Mucosa of descending colon (tissue), 3 donors: ENCODE results near the gene PCED1B. TPM values are rescaled to one million over a fixed set of nuclear protein-coding genes. Genes with fewer than 3 reads are reported as not detected.

Experiments
- ATAC-seq: fragments of 200-7000 bp; cut with Tn5 transposase; one replicate; pipeline ENCODE4 v1.9.1; 2020; ENCODE audit warnings: mild to moderate bottlenecking, moderate library complexity
- DNase-seq, 3 donors: peaks; one replicate each; pipeline ENCODE4 v3.0.0-alpha.2; 2020
- H3K36me3 ChIP-seq: fragments of 200-600 bp; one replicate; pipeline ENCODE4 v1.8.0; 2021; ENCODE audit warnings: low read depth, mild to moderate bottlenecking
- H3K4me1 ChIP-seq: fragments of 200-600 bp; one replicate; pipeline ENCODE4 v1.8.0; 2021; ENCODE audit warnings: low read depth, mild to moderate bottlenecking
- H3K4me3 ChIP-seq: fragments of 200-600 bp; one replicate; pipeline ENCODE4 v1.8.0; 2021; ENCODE audit warnings: mild to moderate bottlenecking
- H3K9me3 ChIP-seq: fragments of 200-600 bp; one replicate; pipeline ENCODE4 v1.8.0; 2021; ENCODE audit warnings: mild to moderate bottlenecking
- intact Hi-C, 2 donors: fragments of 100-400 bp; cut with DNase I in 1 of 2; cut with micrococcal nuclease in 1 of 2; formaldehyde crosslinking; loops; one replicate each; pipeline versions ENCODE4 v1.11.0 to v1.11.1; 2022; cut with DNase I, micrococcal nuclease
- total RNA-seq, 3 donors: library from RNA; stranded (reverse); fragmentation: NEBNext Ultra II Directional in 2 of 3; extraction: Animal tissue kit (Norgen Biotek cat#: 25700) in 2 of 3; gene quantifications; one replicate each; pipeline versions ENCODE4 v1.2.1 to v1.2.4, GENCODE V29; 2021 to 2023
- TF ChIP-seq, protein P1 (sequence below): fragments of 200-600 bp; IDR thresholded peaks from one replicate; pipeline ENCODE4 v1.8.0; 2022; ENCODE audit warnings: antibody characterized with exemption, mild to moderate bottlenecking
- donor health status: DM: no; HTN: no; CAD: no; lungs with moderate emphysema.
- donor health status: DM: no; HTN: no; CAD: no.
- donor health status: DM: no; HTN: yes; CAD: no.

The PCED1B gene
- total RNA-seq, 3 donors from 2014 or later, result 2.2 to 4.7 (median 2.9) TPM

DNA sequence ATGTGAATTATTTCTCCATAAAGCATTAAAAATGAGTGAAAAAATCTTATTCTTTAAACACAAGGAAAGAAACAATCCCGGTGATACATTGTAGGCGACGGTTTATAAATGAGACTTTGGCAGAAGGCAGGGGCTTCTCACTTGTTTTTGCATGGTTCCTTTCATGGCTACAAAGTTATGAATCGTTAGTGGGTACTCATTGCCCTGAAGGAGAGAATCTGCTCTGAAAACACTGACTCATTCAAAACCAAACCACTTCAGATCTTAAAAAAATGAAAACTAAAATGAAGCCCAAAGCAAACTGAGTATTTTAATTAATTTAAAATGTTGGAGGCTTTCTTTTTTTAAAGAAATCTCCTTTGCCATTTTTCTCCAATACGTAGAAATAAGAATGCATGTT is 41.7 kb downstream of the PCED1B start:
- no peak for ATAC-seq
- Histone ChIP-seq H3K9me3 (no peaks in the 10 kb centered on the region), H3K36me3 (no peaks in the 10 kb centered on the region), H3K4me1 (no peaks in the 10 kb centered on the region), H3K4me3 (no peak overlapping the region)
- intact Hi-C loops, result no loop called here
- TF ChIP-seq, protein P1, sequence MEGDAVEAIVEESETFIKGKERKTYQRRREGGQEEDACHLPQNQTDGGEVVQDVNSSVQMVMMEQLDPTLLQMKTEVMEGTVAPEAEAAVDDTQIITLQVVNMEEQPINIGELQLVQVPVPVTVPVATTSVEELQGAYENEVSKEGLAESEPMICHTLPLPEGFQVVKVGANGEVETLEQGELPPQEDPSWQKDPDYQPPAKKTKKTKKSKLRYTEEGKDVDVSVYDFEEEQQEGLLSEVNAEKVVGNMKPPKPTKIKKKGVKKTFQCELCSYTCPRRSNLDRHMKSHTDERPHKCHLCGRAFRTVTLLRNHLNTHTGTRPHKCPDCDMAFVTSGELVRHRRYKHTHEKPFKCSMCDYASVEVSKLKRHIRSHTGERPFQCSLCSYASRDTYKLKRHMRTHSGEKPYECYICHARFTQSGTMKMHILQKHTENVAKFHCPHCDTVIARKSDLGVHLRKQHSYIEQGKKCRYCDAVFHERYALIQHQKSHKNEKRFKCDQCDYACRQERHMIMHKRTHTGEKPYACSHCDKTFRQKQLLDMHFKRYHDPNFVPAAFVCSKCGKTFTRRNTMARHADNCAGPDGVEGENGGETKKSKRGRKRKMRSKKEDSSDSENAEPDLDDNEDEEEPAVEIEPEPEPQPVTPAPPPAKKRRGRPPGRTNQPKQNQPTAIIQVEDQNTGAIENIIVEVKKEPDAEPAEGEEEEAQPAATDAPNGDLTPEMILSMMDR, result no peak
- no peak for DNase-seq

GRCh38 chr12:47122602-47123001 is 43.2 kb downstream of the PCED1B start:
- no peak for ATAC-seq
- Histone ChIP-seq H3K36me3 (no peaks in the 10 kb centered on the region), H3K4me1 (no peaks in the 10 kb centered on the region), H3K9me3 (no peaks in the 10 kb centered on the region), H3K4me3 (no peak overlapping the region)
- intact Hi-C loops, result no loop called here
- TF ChIP-seq, protein P1, result no peak
- no peak for DNase-seq

DNA sequence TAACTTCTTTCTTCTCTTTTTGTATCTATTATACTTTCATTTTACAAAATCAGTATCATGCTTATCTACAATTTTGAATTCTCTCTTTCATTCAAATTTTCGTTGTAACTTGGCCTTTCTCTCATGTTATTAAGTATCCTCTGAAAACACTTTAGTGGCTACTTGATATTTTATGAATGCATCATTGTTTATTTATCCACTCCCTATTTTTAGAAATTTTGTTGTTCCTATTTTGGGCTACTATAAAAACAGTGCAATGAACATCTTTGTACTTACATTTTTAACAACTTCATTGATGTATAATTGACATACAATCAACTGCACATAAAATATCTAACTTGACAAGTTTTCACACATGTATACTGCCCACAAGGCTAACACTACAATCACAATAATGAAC is 44.3 kb downstream of the PCED1B start:
- H3K4me3 ChIP-seq, result no peak overlapping the region
- DNase-seq, result no peak
- intact Hi-C loops, result no loop called here
- H3K36me3 ChIP-seq, result no peaks in the 10 kb centered on the region
- no peak for ATAC-seq
- H3K4me1 ChIP-seq, result no peaks in the 10 kb centered on the region
- H3K9me3 ChIP-seq, result no peaks in the 10 kb centered on the region
- TF ChIP-seq, protein P1, result no peak

DNA sequence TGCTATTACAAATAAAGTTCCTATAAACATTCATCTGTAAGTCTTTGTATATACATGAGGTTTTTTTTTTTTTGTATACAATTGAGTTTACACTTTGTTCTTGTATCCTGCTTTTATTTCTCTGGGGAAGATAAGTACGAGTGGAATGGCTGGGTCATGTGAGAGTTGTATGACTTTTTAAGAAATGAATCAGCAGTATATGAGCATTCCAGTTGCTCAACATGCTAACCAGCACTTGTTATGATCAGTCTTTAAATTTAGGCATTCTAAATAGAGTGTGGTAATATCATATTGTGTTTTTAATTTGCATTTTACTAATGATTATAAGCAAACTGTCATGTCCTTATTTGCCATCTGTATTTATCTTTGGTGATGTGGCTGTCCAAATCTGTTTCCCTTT is 45.0 kb downstream of the PCED1B start:
- Histone ChIP-seq H3K36me3 (no peaks in the 10 kb centered on the region), H3K4me1 (no peaks in the 10 kb centered on the region), H3K9me3 (no peaks in the 10 kb centered on the region), H3K4me3 (no peak overlapping the region)
- ATAC-seq, result no peak
- intact Hi-C loops, result no loop called here
- no peak for DNase-seq
- TF ChIP-seq, protein P1, result no peak

GRCh38 chr12:47126246-47126645 is 46.8 kb downstream of the PCED1B start:
- Histone ChIP-seq H3K4me3 (no peak overlapping the region), H3K4me1 (no peaks in the 10 kb centered on the region), H3K36me3 (no peaks in the 10 kb centered on the region), H3K9me3 (no peaks in the 10 kb centered on the region)
- TF ChIP-seq, protein P1, result no peak
- intact Hi-C loops, result no loop called here
- DNase-seq (no peak), ATAC-seq (no peak)

DNA sequence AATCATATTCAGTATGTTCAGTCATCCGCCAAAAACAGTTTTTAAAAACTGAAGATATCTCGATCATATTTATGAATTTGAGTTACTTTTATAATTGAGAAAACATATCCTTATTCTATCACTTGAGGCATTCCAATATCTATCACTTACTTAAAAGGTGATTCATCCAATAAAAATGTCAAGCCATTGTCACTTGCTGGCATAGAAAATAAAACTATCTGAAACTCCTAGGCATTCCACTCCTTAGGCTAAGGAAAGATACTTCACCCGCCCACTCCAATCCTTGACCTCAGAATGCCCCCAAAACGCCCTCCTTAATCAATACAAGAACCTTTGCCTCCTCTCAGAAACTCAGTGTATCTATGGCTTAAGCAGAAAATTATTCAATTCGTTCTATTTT is 51.6 kb downstream of the PCED1B start:
- TF ChIP-seq, protein P1, result no peak
- Histone ChIP-seq H3K4me1 (no peaks in the 10 kb centered on the region), H3K9me3 (no peaks in the 10 kb centered on the region), H3K36me3 (no peaks in the 10 kb centered on the region), H3K4me3 (no peak overlapping the region)
- DNase-seq (no peak), ATAC-seq (no peak)
- intact Hi-C loops, result no loop called here
